ENCODE data around the gene NAXD.

- TF ChIP-seq, protein P1, sequence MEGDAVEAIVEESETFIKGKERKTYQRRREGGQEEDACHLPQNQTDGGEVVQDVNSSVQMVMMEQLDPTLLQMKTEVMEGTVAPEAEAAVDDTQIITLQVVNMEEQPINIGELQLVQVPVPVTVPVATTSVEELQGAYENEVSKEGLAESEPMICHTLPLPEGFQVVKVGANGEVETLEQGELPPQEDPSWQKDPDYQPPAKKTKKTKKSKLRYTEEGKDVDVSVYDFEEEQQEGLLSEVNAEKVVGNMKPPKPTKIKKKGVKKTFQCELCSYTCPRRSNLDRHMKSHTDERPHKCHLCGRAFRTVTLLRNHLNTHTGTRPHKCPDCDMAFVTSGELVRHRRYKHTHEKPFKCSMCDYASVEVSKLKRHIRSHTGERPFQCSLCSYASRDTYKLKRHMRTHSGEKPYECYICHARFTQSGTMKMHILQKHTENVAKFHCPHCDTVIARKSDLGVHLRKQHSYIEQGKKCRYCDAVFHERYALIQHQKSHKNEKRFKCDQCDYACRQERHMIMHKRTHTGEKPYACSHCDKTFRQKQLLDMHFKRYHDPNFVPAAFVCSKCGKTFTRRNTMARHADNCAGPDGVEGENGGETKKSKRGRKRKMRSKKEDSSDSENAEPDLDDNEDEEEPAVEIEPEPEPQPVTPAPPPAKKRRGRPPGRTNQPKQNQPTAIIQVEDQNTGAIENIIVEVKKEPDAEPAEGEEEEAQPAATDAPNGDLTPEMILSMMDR (conservative IDR thresholded peaks at IDR 0.05; ENCODE audit: low read depth, low read length): no peak
- no peak for TF ChIP-seq EZH2phosphoT487 (IDR thresholded peaks at IDR 0.05; ENCODE audit: borderline replicate concordance, low read length)
- no peak for TF ChIP-seq EZH2 (IDR thresholded peaks at IDR 0.05; ENCODE audit: low read length, unreplicated experiment)
Observed at GRCh38 chr13:110652231-110652730, 36.9 kb downstream of the NAXD start.
